Ecto neural progenitor cell (in vitro differentiated cells): ENCODE results near the gene RPL7A.
"Not testable (repeated sequence)": the region's sequence is repeated elsewhere in the genome, so short reads cannot be mapped to it uniquely, and the experiment has no call there.

Experiments
- DNase-seq: peaks from one replicate; pipeline ENCODE4 v3.0.0-alpha.2; 2018; ENCODE audit warnings: low spot score

RPL7A gene

DNA sequence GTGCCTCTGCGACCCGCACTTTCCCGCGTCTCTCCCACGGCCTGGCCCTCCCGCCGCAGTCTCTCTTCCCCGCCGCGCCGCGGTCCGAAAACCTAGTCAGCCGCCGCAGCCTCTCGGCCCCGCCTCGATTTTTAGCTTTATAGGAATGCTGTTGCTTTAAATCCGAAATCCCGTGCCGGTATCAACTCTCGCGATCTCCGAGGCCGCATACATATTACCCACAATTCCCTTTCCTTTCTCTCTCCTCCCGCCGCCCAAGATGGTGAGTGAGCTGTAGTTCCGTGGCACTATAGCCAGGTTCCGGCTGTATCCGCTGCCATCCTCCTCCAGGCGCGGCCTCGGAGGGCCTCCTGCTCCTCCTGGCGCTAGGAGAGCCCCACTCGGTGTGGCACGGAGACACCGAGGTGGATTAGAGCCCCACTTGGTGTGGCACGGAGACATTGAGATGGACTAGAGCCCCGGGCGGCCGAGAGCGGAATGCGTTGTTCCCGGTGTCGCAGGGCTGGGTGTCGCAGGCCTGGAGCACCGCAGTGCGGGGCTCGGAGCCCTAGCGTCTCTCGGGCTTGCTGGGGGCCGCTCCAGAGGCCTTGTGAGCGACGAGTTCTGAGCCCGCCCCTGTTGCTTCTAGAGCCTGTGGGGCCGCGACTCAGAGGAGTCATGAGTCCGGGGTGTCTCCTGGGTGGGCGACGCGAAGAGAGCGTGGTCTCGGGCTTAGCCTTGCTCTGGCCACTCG lies at the start of gene RPL7A, which contains the start of gene MED22:
Gene RPL7A (plus strand): TSS at position 234 of the 733 bp plus-strand sequence. CDS start 26 bp downstream, at position 260.
Gene MED22 (minus strand): TSS at position 147 of the 733 bp plus-strand sequence. CDS start 1,469 bp downstream, outside the sequence.
- DNase-seq = peak; percentile 94

- not testable (repeated sequence) for DNase-seq
These were observed 48.0 kb upstream of the RPL7A start for GRCh38 chr9:133299996-133300395.

GRCh38 chr9:133301253-133302230 lies 46.5 kb upstream of the RPL7A start:
- no peak for DNase-seq

GRCh38 chr9:133303266-133304157 lies 44.5 kb upstream of the RPL7A start:
- no peak for DNase-seq

DNA sequence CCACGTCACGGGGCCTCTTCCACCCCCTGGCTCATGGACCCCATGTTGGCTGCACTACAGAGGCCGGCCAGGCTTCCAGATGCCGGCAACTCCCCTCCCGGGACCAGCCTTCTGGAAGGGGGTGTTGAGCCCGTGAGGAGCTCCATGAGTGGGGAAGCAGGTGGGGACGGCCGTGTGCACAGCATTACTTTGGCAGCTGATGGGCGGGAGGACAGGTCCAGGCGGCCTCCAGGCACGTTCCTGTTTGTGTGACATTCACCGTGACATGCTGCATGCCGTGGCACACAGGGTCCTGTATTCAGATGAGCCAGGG lies 43.9 kb upstream of the RPL7A start:
- DNase-seq = no peak

GRCh38 chr9:133304477-133305377 lies 43.3 kb upstream of the RPL7A start:
- no peak for DNase-seq

GRCh38 chr9:133305731-133306130 lies 42.3 kb upstream of the RPL7A start:
- no peak for DNase-seq

DNA sequence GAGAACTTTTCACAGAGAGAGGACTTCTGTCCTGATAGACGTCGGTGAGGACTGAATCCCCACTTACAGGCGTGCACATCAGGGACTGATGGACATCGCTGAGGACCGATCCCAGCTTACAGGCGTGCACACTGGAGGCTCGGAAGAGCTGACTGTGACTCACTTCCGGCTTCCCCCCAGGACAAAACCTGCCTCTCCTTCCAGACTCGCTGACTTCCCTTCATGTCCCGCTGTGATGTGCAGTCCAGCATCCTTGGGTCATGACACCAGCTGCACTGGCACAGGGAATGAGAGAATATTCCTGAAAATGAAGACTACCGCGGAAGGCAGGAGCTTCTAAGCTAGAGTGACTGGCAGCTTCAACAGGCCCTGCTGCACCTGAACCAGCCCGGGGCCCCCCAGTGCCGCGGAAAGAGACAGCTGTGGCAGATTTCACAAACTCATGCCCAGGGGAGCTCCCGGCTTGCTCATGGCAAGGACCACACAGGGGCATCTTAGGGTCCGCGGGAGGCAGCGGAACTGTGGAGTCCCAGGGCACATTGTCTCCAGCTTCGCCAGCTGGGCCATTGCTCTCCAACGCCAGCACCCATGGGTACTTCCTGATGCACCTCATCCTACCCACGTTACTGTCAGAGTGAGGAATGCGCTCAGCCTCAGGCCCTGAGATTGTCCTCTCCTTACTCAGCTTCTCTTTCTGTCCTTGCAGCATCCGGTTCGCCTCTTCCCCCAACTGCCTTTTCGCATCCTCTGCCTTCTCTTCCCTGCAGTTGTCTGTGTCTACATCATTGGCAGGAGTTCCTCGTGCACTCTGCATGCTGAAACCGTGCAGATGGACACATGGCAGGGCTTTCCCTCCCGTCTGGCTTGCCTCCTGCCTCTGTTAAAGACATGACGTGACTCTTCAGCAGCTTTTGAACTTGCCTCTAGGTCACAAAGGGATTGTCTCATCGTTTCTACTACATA lies 41.5 kb upstream of the RPL7A start:
- no peak for DNase-seq

GRCh38 chr9:133307301-133307700 lies 40.7 kb upstream of the RPL7A start:
- no peak for DNase-seq

DNA sequence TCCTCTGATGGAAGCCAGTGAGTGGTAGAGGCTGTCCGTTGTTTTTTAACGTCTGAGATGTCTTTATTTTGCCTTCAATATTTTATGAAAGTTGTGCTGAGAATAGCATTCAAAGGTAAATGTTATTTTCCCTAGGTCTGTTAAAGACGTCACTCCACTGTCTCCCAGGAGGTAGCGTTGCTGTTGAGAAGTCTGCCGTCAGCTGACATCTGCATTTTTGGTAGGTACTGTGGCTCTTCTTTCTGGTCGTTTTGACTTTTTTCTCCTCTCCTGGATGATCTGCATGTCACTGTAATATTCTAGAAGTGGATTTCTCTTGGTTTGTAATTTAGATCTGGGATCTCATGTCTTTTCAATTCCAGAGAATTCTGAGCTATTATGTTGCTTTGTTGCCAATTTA lies 38.4 kb upstream of the RPL7A start:
- no peak for DNase-seq

DNA sequence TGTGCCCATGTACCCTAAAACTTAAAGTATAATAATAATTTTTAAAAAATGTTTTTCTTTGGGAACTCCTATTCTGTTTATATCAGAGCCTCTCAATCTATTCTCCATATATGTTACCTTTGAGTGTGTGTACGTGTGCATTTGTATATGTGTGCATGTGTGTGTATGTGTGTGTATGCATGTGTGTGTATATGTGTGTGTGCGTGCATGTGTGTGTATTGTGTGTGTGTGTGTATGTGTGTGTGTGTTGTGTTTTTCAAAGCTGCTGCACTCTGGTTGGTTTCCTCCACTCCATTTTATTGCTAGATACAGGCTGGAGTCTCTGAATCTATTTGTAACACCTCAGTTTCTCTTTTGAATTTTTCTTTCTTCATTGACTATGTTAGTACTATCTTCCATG lies 32.0 kb upstream of the RPL7A start:
- DNase-seq = no peak

- not testable (repeated sequence) for DNase-seq
These were observed 30.5 kb upstream of the RPL7A start for GRCh38 chr9:133317551-133317950.

DNA sequence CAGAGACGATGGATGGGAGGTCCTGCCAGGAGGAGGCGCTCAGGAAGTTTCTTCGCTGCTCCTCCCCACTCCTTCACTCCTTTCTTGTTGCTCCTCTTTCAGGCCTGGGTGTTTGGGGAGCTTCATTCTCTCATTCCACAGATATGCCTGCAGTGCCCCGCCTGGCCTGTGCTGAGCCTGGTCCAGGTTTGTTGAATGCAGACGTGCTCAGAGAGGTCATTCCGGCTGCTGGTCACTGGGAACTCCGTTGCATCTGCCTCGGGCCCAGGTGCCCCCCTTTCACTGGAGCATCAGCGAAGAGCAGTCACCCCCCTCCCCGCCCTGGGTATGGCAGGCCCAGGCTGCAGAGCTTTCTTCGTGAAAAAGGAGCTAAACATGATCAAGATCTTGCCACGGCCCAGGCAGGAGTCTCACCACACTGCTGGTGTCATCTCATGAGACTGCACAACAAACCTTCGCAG lies 27.6 kb upstream of the RPL7A start:
- DNase-seq = no peak

DNA sequence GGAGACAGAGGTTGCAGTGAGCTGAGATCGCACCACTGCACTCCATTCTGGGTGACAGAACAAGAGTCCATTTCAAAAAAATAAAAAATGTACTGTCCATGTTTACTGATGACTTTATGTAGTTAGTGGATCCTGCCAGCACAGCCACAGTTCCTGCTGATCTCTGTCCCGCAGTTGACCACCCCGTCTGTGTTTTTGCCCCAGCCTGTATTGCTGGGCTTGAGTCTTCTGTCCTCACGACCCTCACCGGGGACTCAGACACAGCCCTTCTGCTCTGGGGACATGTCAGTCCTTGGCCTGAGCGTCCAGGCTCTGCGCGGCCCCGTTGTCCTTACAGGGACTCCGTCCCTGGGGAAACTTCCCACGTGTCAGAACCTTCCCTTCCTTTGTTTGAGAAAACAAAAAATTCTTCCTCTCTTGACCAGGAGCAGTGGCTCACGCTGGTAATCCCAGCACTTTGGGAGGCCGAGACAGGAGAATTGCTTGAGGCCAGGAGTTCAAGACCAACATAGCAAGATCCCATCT lies 26.5 kb upstream of the RPL7A start:
- DNase-seq = no peak

DNA sequence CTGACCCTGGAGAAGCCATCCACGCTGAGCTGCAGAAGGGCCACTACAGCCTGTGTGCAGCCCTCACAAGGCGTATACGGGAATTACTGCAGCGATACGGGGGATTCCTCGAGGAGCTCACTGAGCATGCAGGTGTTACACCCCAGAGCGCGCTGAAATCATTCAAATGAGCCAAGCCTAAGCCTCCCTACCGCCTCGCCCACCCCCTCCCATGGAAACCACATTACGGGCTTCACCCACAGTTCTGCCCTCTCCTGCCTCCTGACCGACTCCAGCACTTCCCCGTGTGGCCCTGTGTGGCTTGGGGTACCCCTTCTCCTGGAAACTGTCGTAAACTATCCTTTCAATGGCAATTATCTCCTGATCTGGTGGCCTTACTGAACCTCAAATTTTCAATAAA lies 25.3 kb upstream of the RPL7A start:
- no peak for DNase-seq

DNA sequence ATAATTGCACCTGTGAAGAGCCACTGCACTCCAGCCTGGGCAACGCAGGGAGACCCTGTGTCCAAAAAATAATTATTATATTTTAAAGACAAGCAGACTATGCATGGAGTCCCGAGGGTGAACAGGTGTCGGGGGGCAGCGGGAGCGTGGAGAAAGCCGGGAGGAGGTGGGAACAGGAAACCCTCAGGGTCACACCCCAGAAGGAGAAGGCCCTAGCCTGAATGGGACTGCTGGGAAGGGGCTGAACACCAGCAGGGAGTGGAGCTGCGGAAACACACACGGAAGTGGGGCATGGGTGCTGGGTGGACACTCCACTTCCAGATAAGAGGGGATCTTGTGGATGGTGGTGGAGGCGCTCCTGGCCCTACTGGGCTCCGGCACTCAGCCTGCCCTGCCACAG lies 24.8 kb upstream of the RPL7A start:
- DNase-seq = no peak

DNA sequence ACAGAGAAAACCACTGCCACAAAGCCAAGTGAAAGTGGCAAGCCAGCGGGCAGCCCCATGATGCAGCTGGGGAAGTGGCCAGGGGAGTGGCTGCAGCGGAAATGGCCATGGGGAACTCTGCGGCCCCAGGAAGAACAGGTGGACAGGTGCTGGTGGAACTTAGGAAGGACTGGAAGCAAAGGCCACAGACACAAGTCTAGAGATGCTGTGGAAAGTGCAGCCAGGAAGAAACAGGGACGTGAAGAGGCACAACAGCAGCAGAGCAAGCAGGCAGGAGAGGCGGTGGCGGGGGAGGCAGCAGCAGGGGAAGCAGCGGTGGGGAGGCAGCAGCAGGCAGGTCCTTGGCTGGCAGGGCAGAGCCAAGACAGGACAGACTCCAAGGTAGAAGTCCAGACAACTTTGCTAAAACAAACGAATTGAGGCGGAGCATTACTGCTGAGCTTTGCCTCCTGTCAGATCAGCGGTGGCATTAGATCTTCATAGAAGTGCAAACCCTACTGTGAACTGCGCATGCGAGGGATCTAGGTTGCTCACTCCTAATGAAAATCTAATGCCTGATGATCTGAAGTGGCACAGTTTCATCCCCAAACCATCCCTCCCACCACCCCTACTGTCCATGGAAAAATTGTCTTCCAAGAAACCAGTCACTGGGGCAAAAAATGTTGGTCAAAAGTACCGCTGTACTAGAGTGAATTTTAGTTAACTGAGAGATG lies 23.9 kb upstream of the RPL7A start:
- DNase-seq = no peak

DNA sequence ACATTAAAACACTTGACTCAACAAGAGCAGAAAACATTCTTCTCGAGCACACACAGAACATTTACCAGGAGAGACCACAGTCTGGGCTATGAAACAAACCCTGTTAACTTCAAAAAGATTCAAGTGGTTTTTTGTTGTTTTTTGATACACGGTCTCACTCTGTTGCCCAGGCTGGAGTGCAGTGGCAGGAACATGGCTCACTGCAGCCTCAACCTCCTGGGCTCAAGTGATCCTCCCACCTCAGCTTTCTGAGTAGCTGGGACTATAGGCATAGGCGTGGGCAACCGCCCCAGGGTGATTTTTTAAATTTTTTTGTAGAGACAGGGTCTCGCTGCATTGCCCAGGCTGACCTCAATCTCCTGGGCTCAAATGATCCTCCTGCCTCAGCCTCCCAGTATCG lies 21.0 kb upstream of the RPL7A start:
- DNase-seq = not testable (repeated sequence)
